DND-41 (cell line): ENCODE measurements around the gene ADGRD2.

Experiments used
- ATAC-seq: fragments of 200-7000 bp; cut with Tn5 transposase; 3 replicates; pipeline ENCODE4 v1.9.1; 2021; ENCODE audit warnings: low read depth; ENCODE audit not compliant: insufficient read depth
- DNase-seq: peaks from one replicate; pipeline ENCODE4 v3.0.0-alpha.2; 2020
- H2AFZ ChIP-seq: 2 replicates; pipeline ENCODE4 v1.6.0; 2012; ENCODE audit warnings: low read depth, low read length
- H3K27ac ChIP-seq: 2 replicates; pipeline ENCODE4 v1.5.1; 2012; ENCODE audit warnings: low read length, inconsistent platforms
- H3K27me3 ChIP-seq: fragments of 200-600 bp; sonication (generic); 2 replicates; pipeline ENCODE4 v1.6.0; 2012; ENCODE audit warnings: low read length, mild to moderate bottlenecking, inconsistent platforms; ENCODE audit not compliant: insufficient read depth, poor library complexity
- H3K36me3 ChIP-seq: 2 replicates; pipeline ENCODE4 v1.5.1; 2012; ENCODE audit warnings: low read length, inconsistent platforms; ENCODE audit not compliant: insufficient read depth
- H3K4me1 ChIP-seq: 2 replicates; pipeline ENCODE4 v1.5.1; 2012; ENCODE audit warnings: mild to moderate bottlenecking, low read length; ENCODE audit not compliant: insufficient read depth
- H3K4me2 ChIP-seq: 2 replicates; pipeline ENCODE4 v1.6.0; 2012; ENCODE audit warnings: mild to moderate bottlenecking, moderate library complexity, low read length, inconsistent platforms; ENCODE audit not compliant: insufficient read depth
- H3K4me3 ChIP-seq, 2 experiments: fragments of 200-600 bp in 1 of 2; shearing (Covaris generic) in 1 of 2; 2 replicates each; pipeline ENCODE4 v1.5.1; 2012 to 2016; ENCODE audit warnings: inconsistent platforms in 2 of 2, low read length in 2 of 2, mild to moderate bottlenecking in 2 of 2, low read depth in 1 of 2, moderate library complexity in 1 of 2
- H3K79me2 ChIP-seq: 2 replicates; pipeline ENCODE4 v1.6.0; 2012; ENCODE audit warnings: low read length, inconsistent platforms; ENCODE audit not compliant: insufficient read depth
- H3K9ac ChIP-seq: 2 replicates; pipeline ENCODE4 v1.6.0; 2012; ENCODE audit warnings: low read depth, mild to moderate bottlenecking, inconsistent platforms, low read length, moderate library complexity
- H3K9me3 ChIP-seq: 2 replicates; pipeline ENCODE4 v1.5.1; 2012; ENCODE audit warnings: low read length, moderate library complexity, mild to moderate bottlenecking, inconsistent platforms; ENCODE audit not compliant: insufficient read depth, severe bottlenecking
- H4K20me1 ChIP-seq: 2 replicates; pipeline ENCODE4 v1.6.0; 2012; ENCODE audit warnings: low read length; ENCODE audit not compliant: insufficient read depth
- EZH2 ChIP-seq: IDR thresholded peaks from 3 replicates; pipeline ENCODE4 v1.6.1; 2012; ENCODE audit warnings: borderline replicate concordance, low read depth, mild to moderate bottlenecking, moderate library complexity, low read length, inconsistent platforms; ENCODE audit not compliant: severe bottlenecking
- TF ChIP-seq, protein P1 (sequence below): IDR thresholded peaks from 2 replicates; pipeline ENCODE4 v1.5.1; 2012; ENCODE audit warnings: borderline replicate concordance, low read length, moderate library complexity, mild to moderate bottlenecking; ENCODE audit not compliant: poor library complexity, severe bottlenecking; ENCODE audit errors: extremely low read depth

The ADGRD2 gene

DNA sequence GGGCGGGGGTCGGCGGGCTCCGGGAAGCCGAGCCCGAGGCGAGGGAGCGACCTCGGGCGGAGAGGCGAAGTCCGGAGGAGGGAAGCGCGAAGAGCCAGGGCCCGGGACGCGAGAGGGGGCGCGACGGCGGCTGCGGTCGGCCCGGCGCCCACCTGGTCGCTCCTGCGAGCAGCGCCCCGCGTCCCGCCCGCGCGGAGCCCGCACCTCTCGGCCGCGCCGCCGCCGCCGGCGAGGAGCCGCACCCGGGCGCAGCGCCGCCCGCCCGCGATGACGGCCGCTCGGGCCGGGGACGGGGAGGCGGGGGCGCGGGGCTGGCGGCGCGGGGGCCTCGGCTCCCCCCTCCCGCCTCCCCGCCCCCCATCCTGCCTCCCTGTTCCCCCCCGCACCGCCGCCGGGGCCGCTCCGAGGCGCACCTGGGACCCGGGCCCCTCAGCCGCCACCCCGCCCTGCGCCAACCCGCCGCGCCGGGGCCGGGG is 54.3 kb downstream of the ADGRD2 start:
- ATAC-seq = no peak
- no peak overlapping the region for H3K9ac ChIP-seq

DNA sequence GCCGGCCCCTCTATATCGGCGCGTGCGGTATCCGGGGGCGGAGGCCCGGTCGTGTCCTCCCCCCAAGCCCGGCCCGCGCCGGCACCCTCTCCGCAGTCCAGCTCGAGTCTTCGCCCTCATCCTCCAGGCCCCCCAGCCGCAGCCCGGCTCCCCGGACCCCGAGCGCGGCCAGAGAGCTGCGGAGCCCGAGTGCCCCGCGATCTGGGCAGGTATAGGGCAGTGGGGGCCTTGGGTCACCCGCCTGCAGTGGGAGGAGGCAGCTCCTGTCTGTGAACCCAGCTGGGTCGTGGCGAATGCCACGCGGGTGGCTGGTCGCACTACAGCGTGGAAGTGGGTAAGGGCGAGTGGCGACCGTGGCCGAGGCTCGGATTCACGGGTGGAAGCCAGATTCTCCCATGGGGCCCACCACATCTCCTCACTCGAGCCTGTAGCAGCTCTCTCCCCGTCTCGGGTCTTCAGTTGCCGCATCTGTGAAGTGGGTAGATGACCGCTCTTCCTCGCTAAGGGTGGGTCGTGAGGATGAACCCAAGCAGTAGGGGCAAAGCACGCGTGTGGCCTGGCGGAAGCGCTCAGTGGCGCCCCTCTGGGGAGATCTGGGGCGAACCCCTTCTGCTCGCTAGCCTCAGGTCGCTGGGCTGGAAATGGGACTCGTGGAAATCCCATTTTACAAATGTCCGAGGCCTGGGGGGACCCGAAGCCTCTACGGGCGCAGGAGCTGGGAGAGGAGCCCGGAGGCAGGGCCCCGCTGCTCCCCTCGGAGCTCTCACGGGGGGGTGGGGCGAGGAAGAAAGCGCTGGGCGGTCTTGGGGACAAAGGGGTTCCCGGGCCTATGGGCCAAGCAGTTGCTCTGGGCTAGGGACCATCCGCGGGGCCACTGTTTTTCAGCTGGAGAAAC is 55.0 kb downstream of the ADGRD2 start:
- Histone ChIP-seq H3K4me2 (no peak overlapping the region), H3K27ac (no peak overlapping the region), H3K36me3 (no peaks in the 10 kb centered on the region), H3K4me1 (no peaks in the 10 kb centered on the region), H3K79me2 (no peaks in the 10 kb centered on the region), H2AFZ (no peak overlapping the region), H4K20me1 (no peaks in the 10 kb centered on the region; the same call in 1 of the 2 replicates), H3K9ac (no peak overlapping the region), H3K27me3 (no peaks in the 10 kb centered on the region), H3K4me3 (no peak overlapping the region), H3K9me3 (no peaks in the 10 kb centered on the region)
- ATAC-seq (no peak), DNase-seq (no peak)
- no peak for TF ChIP-seq EZH2
- TF ChIP-seq, protein P1, sequence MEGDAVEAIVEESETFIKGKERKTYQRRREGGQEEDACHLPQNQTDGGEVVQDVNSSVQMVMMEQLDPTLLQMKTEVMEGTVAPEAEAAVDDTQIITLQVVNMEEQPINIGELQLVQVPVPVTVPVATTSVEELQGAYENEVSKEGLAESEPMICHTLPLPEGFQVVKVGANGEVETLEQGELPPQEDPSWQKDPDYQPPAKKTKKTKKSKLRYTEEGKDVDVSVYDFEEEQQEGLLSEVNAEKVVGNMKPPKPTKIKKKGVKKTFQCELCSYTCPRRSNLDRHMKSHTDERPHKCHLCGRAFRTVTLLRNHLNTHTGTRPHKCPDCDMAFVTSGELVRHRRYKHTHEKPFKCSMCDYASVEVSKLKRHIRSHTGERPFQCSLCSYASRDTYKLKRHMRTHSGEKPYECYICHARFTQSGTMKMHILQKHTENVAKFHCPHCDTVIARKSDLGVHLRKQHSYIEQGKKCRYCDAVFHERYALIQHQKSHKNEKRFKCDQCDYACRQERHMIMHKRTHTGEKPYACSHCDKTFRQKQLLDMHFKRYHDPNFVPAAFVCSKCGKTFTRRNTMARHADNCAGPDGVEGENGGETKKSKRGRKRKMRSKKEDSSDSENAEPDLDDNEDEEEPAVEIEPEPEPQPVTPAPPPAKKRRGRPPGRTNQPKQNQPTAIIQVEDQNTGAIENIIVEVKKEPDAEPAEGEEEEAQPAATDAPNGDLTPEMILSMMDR = no peak

More for the DNA sequence above, 54.3 kb downstream of the ADGRD2 start:
- Histone ChIP-seq H3K27me3 (no peaks in the 10 kb centered on the region), H3K36me3 (no peaks in the 10 kb centered on the region), H3K4me1 (no peaks in the 10 kb centered on the region), H3K4me2 (no peak overlapping the region), H2AFZ (no peak overlapping the region), H3K79me2 (no peaks in the 10 kb centered on the region), H4K20me1 (no peaks in the 10 kb centered on the region; the same call in 1 of the 2 replicates), H3K9me3 (no peaks in the 10 kb centered on the region), H3K4me3 (no peak overlapping the region), H3K27ac (no peak overlapping the region)
- DNase-seq = no peak
- TF ChIP-seq EZH2 = no peak
- TF ChIP-seq, protein P1 = no peak

DNA sequence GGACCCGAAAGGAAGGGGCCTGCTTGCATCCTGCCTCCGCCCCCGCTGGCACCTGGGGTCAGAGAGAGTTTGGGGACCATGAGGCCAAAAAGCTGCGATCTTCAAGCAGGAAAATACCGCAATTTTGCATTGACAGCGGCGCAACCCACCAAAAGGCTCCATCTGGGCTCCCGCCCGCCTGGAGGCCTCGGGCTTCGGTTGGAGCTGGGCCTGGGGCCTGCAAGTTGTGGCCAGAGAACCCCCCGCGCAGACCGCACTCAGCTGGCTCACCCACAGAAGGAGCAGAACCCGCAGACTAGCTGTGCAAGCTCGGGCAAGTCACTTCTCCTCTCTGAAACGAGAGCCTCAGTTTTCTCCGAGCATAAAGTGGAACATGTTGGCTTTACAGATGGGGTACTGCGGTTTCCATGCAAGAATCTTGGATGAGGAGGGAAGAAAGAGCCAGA is 55.7 kb downstream of the ADGRD2 start:
- Histone ChIP-seq H3K27me3 (no peaks in the 10 kb centered on the region), H3K9me3 (no peaks in the 10 kb centered on the region), H3K9ac (no peak overlapping the region), H2AFZ (no peak overlapping the region), H3K36me3 (no peaks in the 10 kb centered on the region), H3K4me3 (no peak overlapping the region), H3K4me1 (no peaks in the 10 kb centered on the region), H3K4me2 (no peak overlapping the region), H3K27ac (no peak overlapping the region), H4K20me1 (no peaks in the 10 kb centered on the region), H3K79me2 (no peaks in the 10 kb centered on the region)
- ATAC-seq = no peak
- no peak for DNase-seq
- TF ChIP-seq, protein P1 = no peak
- TF ChIP-seq EZH2 = no peak
